Fibroblast of lung (primary cell): ENCODE results near the gene TVP23C. TPM values are rescaled to one million over a fixed set of nuclear protein-coding genes. Genes with fewer than 3 reads are reported as not detected.
"Not testable (repeated sequence)": the region's sequence is repeated elsewhere in the genome, so short reads cannot be mapped to it uniquely, and the experiment has no call there.

Experiments used
- DNase-seq, 2 donors: peaks; one replicate each; pipeline versions ENCODE4 v3.0.0 to v3.0.0-alpha.2; 2010; ENCODE audit warnings: low read depth in 2 of 2
- H2AFZ ChIP-seq: 2 replicates; pipeline ENCODE4 v1.5.1; 2012; ENCODE audit warnings: low read length, control low read depth, inconsistent platforms
- H3K27ac ChIP-seq: 2 replicates; pipeline ENCODE4 v1.5.1; 2011; ENCODE audit warnings: low read length, control low read depth; ENCODE audit not compliant: insufficient read depth
- H3K27me3 ChIP-seq: 2 replicates; pipeline ENCODE4 v1.5.1; 2011; ENCODE audit warnings: mild to moderate bottlenecking, low read length; ENCODE audit not compliant: control insufficient read depth, insufficient read depth
- H3K36me3 ChIP-seq: 2 replicates; pipeline ENCODE4 v1.5.1; 2011; ENCODE audit warnings: low read length; ENCODE audit not compliant: control insufficient read depth, insufficient read depth
- H3K4me1 ChIP-seq: 2 replicates; pipeline ENCODE4 v1.5.1; 2011; ENCODE audit warnings: low read length; ENCODE audit not compliant: control insufficient read depth, insufficient read depth; ENCODE audit errors: extremely low read depth
- H3K4me2 ChIP-seq: 2 replicates; pipeline ENCODE4 v1.5.1; 2011; ENCODE audit warnings: low read length, control low read depth; ENCODE audit not compliant: insufficient read depth; ENCODE audit errors: extremely low read depth
- H3K4me3 ChIP-seq, 4 experiments: fragments of 200-600 bp in 1 of 4; sonication (generic) in 1 of 4; replicated peaks in 1 of 4; 2 replicates each; pipeline ENCODE4 v1.5.1; 2011 to 2016; ENCODE audit warnings: low read length in 4 of 4, low read depth in 3 of 4, mild to moderate bottlenecking in 3 of 4, control low read depth in 2 of 4, inconsistent platforms in 1 of 4, mixed read lengths in 1 of 4; ENCODE audit not compliant: insufficient read depth in 1 of 4; ENCODE audit errors: control extremely low read depth in 1 of 4
- H3K79me2 ChIP-seq: 2 replicates; pipeline ENCODE4 v1.5.1; 2012; ENCODE audit warnings: mild to moderate bottlenecking, low read length, inconsistent platforms; ENCODE audit not compliant: control insufficient read depth, insufficient read depth
- H3K9ac ChIP-seq: 2 replicates; pipeline ENCODE4 v1.5.1; 2011; ENCODE audit warnings: mild to moderate bottlenecking, low read length, control low read depth; ENCODE audit not compliant: insufficient read depth
- H3K9me3 ChIP-seq: 2 replicates; pipeline ENCODE4 v1.5.1; 2012; ENCODE audit warnings: low read depth, low read length; ENCODE audit not compliant: control insufficient read depth, insufficient read depth
- H4K20me1 ChIP-seq: 2 replicates; pipeline ENCODE4 v1.5.1; 2011; ENCODE audit warnings: low read length; ENCODE audit not compliant: control insufficient read depth, insufficient read depth; ENCODE audit errors: extremely low read depth
- polyA plus RNA-seq, 2 donors: library from polyadenylated mRNA; depleted of rRNA in 1 of 2; stranded (reverse) in 1 of 2; unstranded in 1 of 2; fragments of >200 nt; gene quantifications; 2 replicates each; pipeline ENCODE4 v1.2.1, GENCODE V29; 2011 to 2012; ENCODE audit warnings: missing spikeins in 1 of 2
- total RNA-seq: library from RNA; depleted of rRNA; stranded (reverse); fragments of >200 nt; gene quantifications from 2 replicates; pipeline ENCODE4 v1.2.1, GENCODE V29; 2014
- TF ChIP-seq, protein P1 (sequence below), 2 donors: IDR thresholded peaks in 1 of 2; conservative IDR thresholded peaks in 1 of 2; 1 replicate in 1 of 2; 2 replicates in 1 of 2; pipeline ENCODE4 v1.5.1; 2011 to 2012; ENCODE audit warnings: low read length in 2 of 2, control low read depth in 1 of 2, inconsistent platforms in 1 of 2, low read depth in 1 of 2, mild to moderate bottlenecking in 1 of 2

The TVP23C gene
- total and polyA plus RNA-seq, 2 donors (not counting 1 experiment from before 2014, with no cell fraction given), result 7.0 to 25.1 TPM

DNA sequence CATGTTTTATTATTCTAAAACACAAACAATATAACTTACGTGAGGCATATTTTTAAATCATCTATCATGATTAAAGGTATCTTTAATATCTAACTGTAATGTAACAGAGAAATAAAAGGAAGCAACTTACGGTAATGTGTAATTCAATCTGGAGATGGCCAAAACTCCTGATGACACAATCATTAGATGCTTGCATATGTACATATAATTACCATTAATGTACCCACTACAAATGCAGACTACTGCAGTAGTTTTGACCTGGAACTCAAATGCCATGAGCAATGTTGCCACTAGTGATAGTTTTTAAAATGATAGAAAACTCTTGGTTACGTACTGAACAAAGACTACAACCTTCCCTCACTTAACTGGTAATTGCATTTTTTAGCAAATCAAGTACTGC is 30.2 kb downstream of the TVP23C start:
- not testable (repeated sequence) for H3K79me2 ChIP-seq, DNase-seq, H3K4me1 ChIP-seq, H2AFZ ChIP-seq, H3K4me2 ChIP-seq, H3K4me3 ChIP-seq, H3K27ac ChIP-seq, H3K36me3 ChIP-seq, H3K9ac ChIP-seq, H3K9me3 ChIP-seq, H3K27me3 ChIP-seq, H4K20me1 ChIP-seq

DNA sequence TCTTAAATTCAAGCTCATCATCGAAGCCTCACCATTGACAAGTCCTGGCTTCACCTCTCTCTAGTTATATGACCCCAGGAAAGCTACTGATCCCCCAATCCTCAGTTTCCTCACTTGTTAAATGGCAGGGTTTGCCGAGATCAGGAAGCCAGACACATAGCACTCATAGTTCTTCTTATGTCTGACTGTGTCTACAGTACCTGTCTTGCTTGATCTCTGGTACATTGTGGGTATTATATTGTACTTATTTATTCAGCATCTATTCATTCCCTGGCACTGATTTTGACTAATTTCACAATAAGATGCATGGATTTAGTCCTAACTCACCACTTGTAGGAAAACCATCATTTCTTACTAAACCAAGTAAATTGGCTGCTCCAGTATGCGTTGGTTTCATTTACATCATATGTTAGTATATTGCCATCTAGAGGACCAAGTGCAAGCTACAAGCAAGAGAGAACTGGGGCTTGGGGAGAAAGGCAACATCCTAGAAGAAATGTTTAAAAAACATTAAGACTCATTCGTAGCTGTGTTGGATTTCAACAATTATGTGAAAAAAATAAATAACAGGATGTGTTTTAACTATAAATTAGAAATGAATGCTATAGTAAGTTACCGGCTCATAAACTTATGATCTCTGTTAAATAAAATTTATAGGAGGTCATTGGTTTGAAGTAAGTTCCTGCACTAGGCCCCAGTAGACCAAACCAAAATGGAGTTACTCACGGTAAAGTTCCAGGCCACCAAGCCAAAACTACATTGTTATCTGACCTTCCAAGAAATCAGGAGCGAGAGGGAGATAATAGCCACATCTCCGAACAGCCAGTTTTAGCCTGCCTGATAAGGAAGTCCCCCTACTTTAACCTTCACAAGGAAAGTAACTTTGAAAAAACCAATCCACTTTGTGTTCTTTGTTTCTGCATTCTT is 36.7 kb downstream of the TVP23C start:
- not testable (repeated sequence) for H3K4me2 ChIP-seq, H3K9ac ChIP-seq, H3K4me3 ChIP-seq, H4K20me1 ChIP-seq, H2AFZ ChIP-seq, H3K36me3 ChIP-seq, H3K27ac ChIP-seq, H3K4me1 ChIP-seq, H3K27me3 ChIP-seq, H3K79me2 ChIP-seq, H3K9me3 ChIP-seq
- peak; percentile 70 to 88 for DNase-seq
- TF ChIP-seq, protein P1, sequence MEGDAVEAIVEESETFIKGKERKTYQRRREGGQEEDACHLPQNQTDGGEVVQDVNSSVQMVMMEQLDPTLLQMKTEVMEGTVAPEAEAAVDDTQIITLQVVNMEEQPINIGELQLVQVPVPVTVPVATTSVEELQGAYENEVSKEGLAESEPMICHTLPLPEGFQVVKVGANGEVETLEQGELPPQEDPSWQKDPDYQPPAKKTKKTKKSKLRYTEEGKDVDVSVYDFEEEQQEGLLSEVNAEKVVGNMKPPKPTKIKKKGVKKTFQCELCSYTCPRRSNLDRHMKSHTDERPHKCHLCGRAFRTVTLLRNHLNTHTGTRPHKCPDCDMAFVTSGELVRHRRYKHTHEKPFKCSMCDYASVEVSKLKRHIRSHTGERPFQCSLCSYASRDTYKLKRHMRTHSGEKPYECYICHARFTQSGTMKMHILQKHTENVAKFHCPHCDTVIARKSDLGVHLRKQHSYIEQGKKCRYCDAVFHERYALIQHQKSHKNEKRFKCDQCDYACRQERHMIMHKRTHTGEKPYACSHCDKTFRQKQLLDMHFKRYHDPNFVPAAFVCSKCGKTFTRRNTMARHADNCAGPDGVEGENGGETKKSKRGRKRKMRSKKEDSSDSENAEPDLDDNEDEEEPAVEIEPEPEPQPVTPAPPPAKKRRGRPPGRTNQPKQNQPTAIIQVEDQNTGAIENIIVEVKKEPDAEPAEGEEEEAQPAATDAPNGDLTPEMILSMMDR (conservative IDR thresholded peaks at IDR 0.05 in 1 of 2, IDR thresholded peaks at IDR 0.05 in 1 of 2; ENCODE audit: low read depth in 1 of 2, low read length in 2 of 2), result peak; percentile 38 to 50

DNA sequence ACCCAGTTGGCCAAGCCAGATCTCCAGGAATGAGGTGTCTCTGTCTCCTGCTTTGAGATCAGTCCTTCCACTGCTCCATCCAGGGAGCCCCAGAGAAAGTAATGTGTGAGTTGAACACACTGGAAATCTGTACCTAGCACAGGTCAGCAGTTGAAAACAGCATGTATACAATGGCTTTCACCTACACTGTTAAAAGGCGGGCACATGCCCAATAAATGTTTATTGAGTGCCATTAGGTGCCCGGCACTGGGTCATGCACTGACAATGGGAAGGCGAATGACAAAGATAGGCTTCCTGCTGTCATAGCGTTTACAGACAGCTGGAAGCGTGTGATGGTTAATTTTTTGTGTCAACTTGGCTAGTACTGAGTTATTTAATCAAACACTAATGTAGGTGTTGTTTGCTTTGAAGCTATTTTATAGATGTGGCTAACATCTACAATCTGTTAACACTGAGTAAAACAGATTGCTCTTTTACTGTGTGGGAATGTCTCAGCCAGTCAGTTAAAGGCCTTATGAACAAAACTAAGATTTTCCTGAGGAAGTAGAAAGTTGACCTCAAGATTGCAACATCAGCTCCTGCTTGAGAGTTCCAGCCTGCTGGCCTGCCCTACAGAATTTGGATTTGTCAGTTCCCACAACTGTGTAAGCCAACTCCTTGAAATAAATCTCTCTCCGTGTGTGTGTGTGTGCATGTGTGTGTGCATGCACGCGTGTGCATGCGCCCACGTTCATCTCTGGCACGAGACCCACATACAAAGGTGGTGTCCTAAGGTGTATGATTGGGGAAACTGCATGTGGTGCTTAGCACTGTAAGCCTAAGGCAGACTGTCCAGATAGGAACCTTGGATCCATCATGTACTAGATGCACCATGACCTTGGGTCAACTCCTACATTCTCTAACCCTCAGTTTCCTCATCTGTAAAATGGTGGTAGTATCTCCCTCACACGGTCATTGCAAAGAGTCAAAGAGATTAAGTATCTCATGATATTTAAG is 38.0 kb downstream of the TVP23C start:
- H3K27ac ChIP-seq, H3K4me3 ChIP-seq, H3K27me3 ChIP-seq, H3K9ac ChIP-seq, H2AFZ ChIP-seq, H3K9me3 ChIP-seq, H3K79me2 ChIP-seq, H3K4me1 ChIP-seq, H3K4me2 ChIP-seq, H3K36me3 ChIP-seq, H4K20me1 ChIP-seq: not testable (repeated sequence)
- peak; percentile 40 to 75 for DNase-seq
